C4-2B (cell line): ENCODE data around the gene GPR158.

Experiments
- H3K27ac ChIP-seq: fragments of 450-650 bp; 2 replicates; pipeline ENCODE4 v1.5.1; 2017
- CTCF ChIP-seq: fragments of 450-650 bp; conservative IDR thresholded peaks from 2 replicates; pipeline ENCODE4 v1.5.1; 2017; ENCODE audit warnings: mild to moderate bottlenecking
- ZFX ChIP-seq: fragments of 450-650 bp; IDR thresholded peaks from 2 replicates; pipeline ENCODE4 v1.6.1; 2017

The GPR158 gene

GRCh38 chr10:25177754-25178135 is 2.9 kb downstream of the GPR158 start:
- TF ChIP-seq ZFX: no peak
- no peak for TF ChIP-seq CTCF
- H3K27ac ChIP-seq: no peak overlapping the region

- H3K27ac ChIP-seq: no peak overlapping the region
- TF ChIP-seq ZFX (no peak), CTCF (no peak)
These were observed 3.6 kb downstream of the GPR158 start for GRCh38 chr10:25178411-25178810.

DNA sequence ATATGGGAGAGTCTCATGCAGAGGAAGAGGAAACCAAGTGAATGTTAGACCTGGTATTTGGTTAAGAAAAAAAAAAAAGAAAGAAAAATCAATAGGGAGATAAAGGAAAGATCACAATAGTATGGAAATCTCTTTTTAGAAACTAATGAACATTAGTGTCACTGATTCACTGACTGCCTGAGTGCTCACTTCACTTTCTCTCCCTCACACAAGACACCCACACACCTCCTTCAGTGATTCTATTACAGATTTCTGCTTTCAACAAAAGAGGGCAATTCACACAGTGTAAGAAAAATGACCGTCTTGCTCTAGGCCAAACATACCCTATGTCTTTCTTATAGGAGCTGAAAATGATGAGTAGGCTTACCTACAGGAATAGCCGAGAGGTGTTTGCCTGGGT is 6.0 kb downstream of the GPR158 start:
- TF ChIP-seq CTCF (no peak), ZFX (no peak)
- H3K27ac ChIP-seq: no peak overlapping the region

GRCh38 chr10:25182636-25183035 is 7.8 kb downstream of the GPR158 start:
- TF ChIP-seq CTCF (no peak), ZFX (no peak)
- no peak overlapping the region for H3K27ac ChIP-seq

- TF ChIP-seq CTCF (no peak), ZFX (no peak)
- no peak overlapping the region for H3K27ac ChIP-seq
These were observed 16.5 kb downstream of the GPR158 start for GRCh38 chr10:25191162-25191895.

GRCh38 chr10:25198151-25198550 is 23.4 kb downstream of the GPR158 start:
- TF ChIP-seq ZFX (no peak), CTCF (no peak)
- H3K27ac ChIP-seq: no peak overlapping the region

DNA sequence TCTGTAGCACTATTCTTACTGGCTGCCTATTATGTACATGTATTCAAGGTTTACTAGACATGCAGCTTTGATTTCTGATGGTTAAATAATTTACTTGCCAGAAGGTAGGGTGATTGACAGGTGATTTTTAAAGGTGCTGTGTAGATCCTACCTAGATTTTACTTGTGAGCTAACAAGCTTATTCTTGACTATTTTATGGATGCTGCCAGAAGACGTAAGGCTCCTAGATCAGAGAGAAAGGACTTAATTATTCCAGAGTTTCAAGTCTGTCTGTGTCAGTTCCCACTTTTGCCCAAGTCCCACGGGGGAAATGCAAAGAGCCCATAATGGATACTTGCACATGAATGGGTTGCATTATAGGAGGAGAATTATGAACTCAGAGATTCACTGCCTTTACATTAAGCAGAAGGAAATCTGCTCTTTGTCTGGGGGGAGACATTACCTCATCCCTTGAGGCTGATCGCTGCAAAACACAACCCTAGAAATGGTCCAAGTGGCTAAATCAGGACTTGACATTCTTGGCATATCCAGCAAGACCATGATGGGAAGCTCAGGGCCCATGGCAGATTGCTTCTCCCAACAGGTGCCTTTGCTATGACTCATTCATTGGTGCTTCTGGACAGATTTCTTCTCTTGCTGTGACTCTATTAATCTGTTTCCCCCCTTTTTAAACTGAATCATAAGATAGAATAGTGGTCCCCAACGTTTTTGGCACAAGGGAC is 32.1 kb downstream of the GPR158 start:
- TF ChIP-seq ZFX (no peak), CTCF (no peak)
- no peak overlapping the region for H3K27ac ChIP-seq
